KMS-11 (cell line): Measurements from ENCODE around the gene IL17RA.

Experiments
- H2AFZ ChIP-seq: fragments of 200-600 bp; sonication (generic); 2 replicates; pipeline ENCODE4 v1.6.1; 2016; ENCODE audit warnings: antibody characterized with exemption, mixed run types, low read depth
- H3K27ac ChIP-seq: fragments of 200-600 bp; sonication (generic); 2 replicates; pipeline ENCODE4 v1.6.1; 2016; ENCODE audit warnings: mild to moderate bottlenecking, mixed run types
- H3K27me3 ChIP-seq: fragments of 200-600 bp; sonication (generic); 2 replicates; pipeline ENCODE4 v1.6.1; 2017; ENCODE audit warnings: mild to moderate bottlenecking, low read depth, mixed run types, moderate library complexity; ENCODE audit not compliant: insufficient read depth
- H3K36me3 ChIP-seq: fragments of 200-600 bp; sonication (generic); 2 replicates; pipeline ENCODE4 v1.6.1; 2017; ENCODE audit warnings: mild to moderate bottlenecking, mixed run types; ENCODE audit not compliant: insufficient read depth
- H3K4me1 ChIP-seq: fragments of 200-600 bp; sonication (generic); 2 replicates; pipeline ENCODE4 v1.6.1; 2016; ENCODE audit warnings: mild to moderate bottlenecking, low read depth, mixed run types; ENCODE audit not compliant: poor library complexity, severe bottlenecking
- H3K4me2 ChIP-seq: fragments of 200-600 bp; sonication (generic); 2 replicates; pipeline ENCODE4 v1.7.0; 2016; ENCODE audit warnings: mild to moderate bottlenecking, mixed run types
- H3K4me3 ChIP-seq: fragments of 200-600 bp; sonication (generic); IDR thresholded peaks from 2 replicates; pipeline ENCODE4 v1.6.1; 2017; ENCODE audit warnings: low read depth, low read length, mixed read lengths; ENCODE audit not compliant: insufficient read depth
- H3K79me2 ChIP-seq: fragments of 200-600 bp; sonication (generic); 2 replicates; pipeline ENCODE4 v1.6.1; 2016; ENCODE audit warnings: low read depth, mixed run types; ENCODE audit not compliant: insufficient read depth
- H3K9ac ChIP-seq: fragments of 200-600 bp; sonication (generic); 2 replicates; pipeline ENCODE4 v1.6.1; 2016; ENCODE audit warnings: mild to moderate bottlenecking, mixed run types
- H4K20me1 ChIP-seq: fragments of 200-600 bp; sonication (generic); 2 replicates; pipeline ENCODE4 v1.6.1; 2016; ENCODE audit warnings: mild to moderate bottlenecking, mixed run types; ENCODE audit not compliant: insufficient read depth
- CTCF ChIP-seq: fragments of 200-600 bp; sonication (generic); conservative IDR thresholded peaks from 2 replicates; pipeline ENCODE4 v1.6.1; 2017; ENCODE audit warnings: low read depth, mild to moderate bottlenecking, antibody characterized with exemption, low read length, moderate library complexity, mixed read lengths

Gene IL17RA

DNA sequence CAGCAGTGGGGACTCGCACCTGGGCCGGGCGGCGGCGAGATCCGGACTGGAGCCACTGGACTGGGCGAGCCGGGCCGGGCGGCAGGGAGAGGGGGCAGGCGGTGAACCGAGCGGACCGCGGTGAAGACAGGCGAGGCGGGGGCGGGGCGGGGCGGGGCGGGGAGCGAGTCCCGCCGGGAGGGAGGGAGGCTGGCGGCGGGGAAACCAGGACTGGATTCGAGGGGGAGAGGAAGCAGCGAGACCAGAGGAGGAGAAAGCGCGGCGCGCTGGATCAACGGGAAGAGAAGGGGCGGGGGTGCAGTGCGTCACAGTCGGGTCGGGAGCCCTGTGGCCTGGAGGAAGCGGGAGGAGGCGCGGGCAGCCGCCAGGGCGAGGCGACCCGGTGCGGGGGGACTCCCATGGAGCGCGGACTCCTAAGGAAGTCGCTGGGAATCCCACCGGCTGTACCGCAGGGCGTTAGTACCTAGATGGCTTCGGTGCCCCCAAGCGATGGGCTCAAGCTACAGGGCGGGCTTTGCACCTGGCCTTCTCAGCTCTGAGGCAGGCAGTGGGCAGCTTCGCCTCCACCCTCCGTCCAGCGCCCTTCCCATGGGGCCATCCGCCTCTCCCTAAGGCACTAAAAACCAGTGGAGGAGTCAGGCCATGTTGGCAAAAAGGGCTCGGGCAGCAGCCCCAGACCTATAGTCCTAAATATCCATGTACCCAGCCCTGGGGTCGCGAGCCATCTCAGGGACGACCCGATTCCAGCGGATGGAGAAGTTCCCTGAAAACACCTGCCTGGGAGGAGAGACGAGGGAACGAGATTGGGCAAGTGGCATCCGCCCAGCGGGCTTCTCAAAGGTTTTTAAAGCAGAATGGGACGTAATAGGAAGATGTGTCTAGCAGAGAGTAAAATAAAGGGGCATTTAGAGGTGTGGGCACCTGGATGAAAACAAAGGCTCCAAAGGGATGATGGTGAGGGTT lies 36.7 kb downstream of the IL17RA start, which contains the start of gene TMEM121B:
Gene TMEM121B, minus strand, starts transcription at position 128 of the 963 bp plus-strand sequence. CDS start 233 bp downstream, outside the sequence.
- Histone ChIP-seq H3K27ac (no peak within 1 kb of the TSS), H4K20me1 (no peaks in the 10 kb centered on the region), H3K27me3 (no peaks in the 10 kb centered on the region), H3K4me1 (peaks cover 10% of the 10 kb centered on the region), H3K9ac (no peak within 1 kb of the TSS), H3K36me3 (no peaks in the 10 kb centered on the region), H3K4me3 (no peak within 1 kb of the TSS), H2AFZ (no peak within 1 kb of the TSS), H3K4me2 (no peak within 1 kb of the TSS), H3K79me2 (no peaks in the 10 kb centered on the region)
- no peak for TF ChIP-seq CTCF

GRCh38 chr22:17130199-17130598 lies 45.4 kb downstream of the IL17RA start:
- Histone ChIP-seq H3K27me3 (no peaks in the 10 kb centered on the region), H3K27ac (no peak overlapping the region), H3K4me2 (no peak overlapping the region)

DNA sequence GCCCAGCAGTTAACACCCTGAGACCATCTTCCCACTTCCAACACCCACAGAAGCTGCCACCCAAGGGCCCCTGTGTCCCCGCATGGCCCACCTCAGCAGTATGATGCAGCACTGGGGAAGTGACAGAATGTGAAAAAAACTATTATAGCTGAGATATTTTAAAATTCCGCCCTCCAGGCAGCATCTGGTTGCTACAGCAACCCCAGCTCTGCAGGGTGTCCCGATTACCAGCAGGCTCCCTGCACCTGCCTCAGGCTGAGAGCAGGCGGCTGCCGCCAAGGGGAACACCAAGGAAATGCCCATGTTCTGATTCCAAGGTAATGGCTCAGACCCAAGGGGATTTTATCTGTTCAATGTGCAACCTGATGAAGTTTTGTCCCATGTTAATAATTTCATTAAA lies 46.9 kb downstream of the IL17RA start:
- H3K27ac ChIP-seq = no peak overlapping the region
- H3K36me3 ChIP-seq = no peaks in the 10 kb centered on the region
- H3K27me3 ChIP-seq = no peaks in the 10 kb centered on the region
- H3K4me2 ChIP-seq = no peak overlapping the region
- no peaks in the 10 kb centered on the region for H4K20me1 ChIP-seq
- no peaks in the 10 kb centered on the region for H3K79me2 ChIP-seq
- no peak overlapping the region for H2AFZ ChIP-seq
- no peak for TF ChIP-seq CTCF
- no peaks in the 10 kb centered on the region for H3K4me1 ChIP-seq
- no peak overlapping the region for H3K4me3 ChIP-seq
- H3K9ac ChIP-seq = no peak overlapping the region

More at GRCh38 chr22:17130199-17130598, 45.4 kb downstream of the IL17RA start:
- H3K36me3 ChIP-seq = no peaks in the 10 kb centered on the region
- no peak overlapping the region for H3K9ac ChIP-seq
- H3K79me2 ChIP-seq = no peaks in the 10 kb centered on the region
- no peak for TF ChIP-seq CTCF
- H4K20me1 ChIP-seq = no peaks in the 10 kb centered on the region
- no peak overlapping the region for H3K4me3 ChIP-seq
- H2AFZ ChIP-seq = no peak overlapping the region
- H3K4me1 ChIP-seq = no peaks in the 10 kb centered on the region

- no peak overlapping the region for H2AFZ ChIP-seq
- H3K9ac ChIP-seq = no peak overlapping the region
- no peaks in the 10 kb centered on the region for H4K20me1 ChIP-seq
- no peaks in the 10 kb centered on the region for H3K27me3 ChIP-seq
- no peak overlapping the region for H3K4me3 ChIP-seq
- H3K79me2 ChIP-seq = no peaks in the 10 kb centered on the region
- no peak for TF ChIP-seq CTCF
- no peak overlapping the region for H3K27ac ChIP-seq
- no peaks in the 10 kb centered on the region for H3K4me1 ChIP-seq
- H3K36me3 ChIP-seq = no peaks in the 10 kb centered on the region
- no peak overlapping the region for H3K4me2 ChIP-seq
These were observed 47.3 kb downstream of the IL17RA start for GRCh38 chr22:17132112-17132511.
